ENCODE results near the gene SAMHD1. TPM values are rescaled to one million over a fixed set of nuclear protein-coding genes. Genes with fewer than 3 reads are reported as not detected.

The SAMHD1 gene
- total and polyA plus RNA-seq, 7 donors: 17.0 to 36.4 (median 26.2) TPM

GRCh38 chr20:36883977-36884535 is 67.5 kb downstream of the SAMHD1 start:
- 74 to 80% (median 79%) methylated on average over 6 of the region's 6 CpGs for WGBS, 3 donors
- H3K4me3 ChIP-seq: no peak overlapping the region
- H3K9me3 ChIP-seq: no peaks in the 10 kb centered on the region
- TF ChIP-seq CTCF (IDR thresholded peaks at IDR 0.05): no peak
- DNase-seq (no peak), ATAC-seq (no peak)
- H3K4me1 ChIP-seq: no peaks in the 10 kb centered on the region
- H3K36me3 ChIP-seq (ENCODE audit: insufficient read depth in 1 of 2, low read depth in 1 of 2): no peaks in the 10 kb centered on the region
- intact Hi-C loops (cut with DNase I): no loop called here
- H3K27me3 ChIP-seq (ENCODE audit: insufficient read depth in 3 of 3, low read length in 2 of 3): no peaks in the 10 kb centered on the region
- no peak overlapping the region for H3K27ac ChIP-seq

GRCh38 chr20:36881888-36882287 is 69.6 kb downstream of the SAMHD1 start:
- no peak for ATAC-seq
- H3K4me3 ChIP-seq: no peak overlapping the region
- H3K27me3 ChIP-seq (ENCODE audit: insufficient read depth in 3 of 3, low read length in 2 of 3): no peaks in the 10 kb centered on the region
- no peak for TF ChIP-seq CTCF (IDR thresholded peaks at IDR 0.05)
- H3K4me1 ChIP-seq: no peaks in the 10 kb centered on the region
- H3K36me3 ChIP-seq (ENCODE audit: insufficient read depth in 1 of 2, low read depth in 1 of 2): no peaks in the 10 kb centered on the region
- no peak for DNase-seq
- intact Hi-C loops (cut with DNase I): no loop called here
- no peaks in the 10 kb centered on the region for H3K9me3 ChIP-seq
- WGBS, 3 donors: 53 to 70% (median 68%) methylated on average over 4 of the region's 4 CpGs
- H3K27ac ChIP-seq: no peak overlapping the region

GRCh38 chr20:36881331-36881730 is 70.2 kb downstream of the SAMHD1 start:
- no peaks in the 10 kb centered on the region for H3K4me1 ChIP-seq
- ATAC-seq: no peak
- intact Hi-C loops (cut with DNase I): no loop called here

GRCh38 chr20:36880741-36881250 is 70.7 kb downstream of the SAMHD1 start:
- Histone ChIP-seq H3K27ac (no peak overlapping the region), H3K4me3 (no peak overlapping the region), H3K9me3 (no peaks in the 10 kb centered on the region), H3K27me3 (ENCODE audit: insufficient read depth in 3 of 3, low read length in 2 of 3) (no peaks in the 10 kb centered on the region), H3K36me3 (ENCODE audit: insufficient read depth in 1 of 2, low read depth in 1 of 2) (no peaks in the 10 kb centered on the region), H3K4me1 (no peaks in the 10 kb centered on the region)
- DNase-seq (no peak), ATAC-seq (no peak)
- intact Hi-C loops (cut with DNase I): no loop called here
- TF ChIP-seq CTCF (IDR thresholded peaks at IDR 0.05): no peak
- 77 to 84% (median 79%) methylated on average over 11 of the region's 11 CpGs for WGBS, 3 donors

More at GRCh38 chr20:36881331-36881730, 70.2 kb downstream of the SAMHD1 start:
- Histone ChIP-seq H3K9me3 (no peaks in the 10 kb centered on the region), H3K36me3 (ENCODE audit: insufficient read depth in 1 of 2, low read depth in 1 of 2) (no peaks in the 10 kb centered on the region), H3K27ac (no peak overlapping the region), H3K4me3 (no peak overlapping the region), H3K27me3 (ENCODE audit: insufficient read depth in 3 of 3, low read length in 2 of 3) (no peaks in the 10 kb centered on the region)
- no peak for DNase-seq
- 79 to 85% (median 81%) methylated on average over 16 of the region's 16 CpGs for WGBS, 3 donors
- no peak for TF ChIP-seq CTCF (IDR thresholded peaks at IDR 0.05)

GRCh38 chr20:36878941-36879340 is 72.6 kb downstream of the SAMHD1 start:
- DNase-seq (no peak), ATAC-seq (no peak)
- no peaks in the 10 kb centered on the region for H3K4me1 ChIP-seq
- no peaks in the 10 kb centered on the region for H3K27me3 ChIP-seq (ENCODE audit: insufficient read depth in 3 of 3, low read length in 2 of 3)
- intact Hi-C loops (cut with DNase I): no loop called here
- H3K27ac ChIP-seq: no peak overlapping the region
- no peaks in the 10 kb centered on the region for H3K9me3 ChIP-seq
- H3K36me3 ChIP-seq (ENCODE audit: insufficient read depth in 1 of 2, low read depth in 1 of 2): no peaks in the 10 kb centered on the region
- no peak overlapping the region for H3K4me3 ChIP-seq
- no peak for TF ChIP-seq CTCF (IDR thresholded peaks at IDR 0.05)
- WGBS, 3 donors: 73 to 81% (median 76%) methylated on average over 10 of the region's 10 CpGs
